HG03571 (cell line): Measurements from ENCODE around the gene HOXD3.

Experiments used
- ATAC-seq: cut with Tn5 transposase; IDR thresholded peaks from one replicate; pipeline ENCODE4 v1.9.1; 2021; ENCODE audit not compliant: unreplicated experiment

The HOXD3 gene

DNA sequence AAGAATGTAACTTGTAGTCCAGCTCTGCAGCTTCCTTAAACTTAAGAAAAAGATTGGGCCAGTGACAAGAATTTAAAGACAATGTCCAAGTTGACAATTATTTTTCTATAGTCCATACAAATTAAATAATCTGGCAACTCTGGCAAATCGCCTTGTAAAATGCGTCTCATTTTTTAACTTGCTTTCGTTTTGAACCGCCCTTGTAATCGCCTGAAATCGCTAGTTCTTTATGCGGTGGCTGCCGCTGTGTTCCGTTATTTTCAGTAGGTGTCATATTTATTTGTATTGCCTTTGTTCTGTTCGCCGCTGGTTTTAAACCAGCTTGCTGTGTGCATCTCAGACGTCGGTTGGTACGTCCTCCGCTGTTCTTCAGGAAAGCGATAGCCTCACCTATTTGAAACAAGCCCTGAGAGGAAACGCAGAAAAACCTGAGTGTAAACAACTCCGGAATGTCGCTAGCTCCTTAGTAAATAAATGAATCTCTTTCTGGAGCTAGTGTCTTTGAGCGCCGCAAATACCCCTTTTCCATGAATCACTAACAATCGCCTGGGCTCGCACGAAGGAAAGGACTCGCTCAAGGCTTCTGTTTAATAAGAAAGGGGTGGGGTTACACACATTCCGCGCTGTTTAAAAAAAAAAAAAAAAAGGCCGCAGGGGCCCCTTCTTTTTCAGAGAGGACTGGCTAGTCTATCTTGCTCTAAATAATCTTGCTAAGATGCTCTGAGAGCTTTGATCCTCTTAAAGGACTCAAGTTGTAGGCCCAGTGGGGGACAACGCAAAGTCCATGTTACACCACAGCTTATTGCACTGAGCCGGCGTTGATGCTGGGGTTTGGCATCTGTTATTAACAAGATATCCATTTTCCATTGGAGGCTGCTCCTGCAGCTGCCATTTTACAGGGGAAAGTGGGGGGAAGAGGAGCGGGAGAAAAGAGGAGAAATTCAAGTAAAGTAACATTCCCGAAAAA lies 24.6 kb upstream of the HOXD3 start:
- no peak for ATAC-seq

DNA sequence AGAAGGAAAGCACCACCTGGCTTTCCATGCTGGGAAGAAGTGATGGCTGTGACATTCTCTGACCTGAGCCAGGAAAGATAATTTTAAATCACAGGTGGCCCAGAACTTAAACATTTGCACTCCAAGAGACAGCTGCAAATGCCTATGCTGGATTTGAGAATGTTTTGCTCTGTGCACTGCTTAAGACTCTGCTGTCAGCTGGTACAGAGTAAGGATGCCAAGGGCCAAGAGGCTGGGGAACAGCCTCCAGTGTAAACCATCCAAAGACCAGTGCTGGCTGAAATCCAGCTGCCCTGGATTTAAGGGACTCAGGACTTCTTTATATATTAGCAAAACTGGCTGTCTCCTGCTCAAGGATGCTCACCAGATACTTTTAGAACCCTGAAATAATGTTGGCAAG lies 23.7 kb upstream of the HOXD3 start:
- ATAC-seq, result no peak

DNA sequence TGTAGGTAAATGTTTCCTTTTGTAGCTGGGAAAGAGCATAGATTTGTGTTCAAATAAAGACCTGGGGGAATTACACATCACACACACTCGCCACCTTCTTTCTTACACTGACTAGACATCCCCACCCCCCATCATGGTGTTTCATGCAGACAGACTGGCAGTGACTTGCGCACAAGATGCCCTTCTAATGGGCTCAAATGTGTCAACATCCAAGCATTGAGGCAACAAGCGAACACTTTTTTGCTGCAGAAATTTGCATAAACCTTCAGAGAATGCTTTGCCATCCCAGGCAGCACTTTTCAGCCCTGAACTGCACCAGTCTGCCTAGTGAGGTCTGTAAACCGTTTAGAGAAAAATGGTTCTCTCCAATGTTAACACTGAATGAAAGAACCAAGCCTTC lies 23.1 kb upstream of the HOXD3 start:
- ATAC-seq, result no peak

DNA sequence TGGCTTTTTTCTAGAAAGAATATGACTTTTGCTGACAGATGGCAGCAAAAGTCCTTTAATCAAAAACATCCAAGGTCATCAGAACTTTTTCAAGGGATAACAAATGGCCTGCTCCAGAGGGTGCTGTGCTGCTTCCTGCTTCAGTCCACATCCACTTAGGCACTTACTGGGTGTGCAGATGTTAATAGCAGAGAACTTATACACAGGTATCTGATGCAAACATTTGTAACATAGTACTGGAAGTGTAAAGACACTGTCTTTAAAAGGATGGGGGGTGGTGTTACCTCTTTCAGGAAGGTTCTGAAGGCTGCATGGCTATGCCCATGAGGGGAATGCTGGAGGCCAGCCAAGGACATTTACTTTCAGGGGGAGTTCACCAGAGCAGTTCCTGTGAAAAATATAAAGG lies 22.1 kb upstream of the HOXD3 start:
- ATAC-seq, result no peak

DNA sequence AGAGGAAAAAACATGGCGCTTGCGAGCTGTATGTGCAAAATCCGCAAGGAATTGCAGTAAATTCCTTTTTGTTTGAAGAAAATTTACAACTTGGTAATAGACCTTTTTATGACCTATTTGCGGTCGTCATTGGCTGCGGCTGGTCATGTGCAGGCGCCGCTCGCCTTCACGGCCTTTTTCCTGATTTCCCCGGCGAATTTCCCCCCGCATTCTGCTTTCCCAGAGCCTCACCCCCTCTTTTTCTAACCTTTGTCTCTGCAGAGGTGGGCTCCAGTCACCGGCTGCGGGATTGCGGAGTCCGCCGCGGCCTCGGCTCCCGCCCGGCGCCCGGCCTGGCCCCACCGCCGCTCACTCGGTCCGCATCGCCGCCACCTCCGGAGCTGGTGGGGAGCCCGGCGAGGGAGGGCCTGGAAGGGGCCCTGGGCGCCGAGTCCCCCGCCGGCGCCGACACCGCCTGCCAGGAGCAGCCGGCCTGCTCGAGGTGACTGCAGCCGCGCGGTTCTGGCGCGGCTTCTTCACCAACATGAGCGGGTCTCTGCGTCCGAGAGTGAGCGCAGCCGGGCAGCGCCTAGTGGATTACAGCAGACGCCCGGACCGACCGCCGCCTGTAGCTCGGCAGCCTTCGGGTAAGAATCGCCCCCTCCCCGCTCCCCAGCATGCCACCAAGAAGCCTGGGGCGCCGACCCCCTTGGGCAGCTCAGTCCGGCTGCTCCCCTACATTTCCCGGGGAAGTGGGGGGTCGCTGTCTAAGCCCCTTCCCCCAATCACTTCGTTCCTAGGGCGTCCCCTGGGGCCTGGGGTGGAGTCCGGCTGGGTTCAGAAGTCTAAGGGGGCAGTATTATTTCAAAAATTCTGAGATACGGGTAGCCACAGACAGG lies 20.5 kb upstream of the HOXD3 start:
- no peak for ATAC-seq

DNA sequence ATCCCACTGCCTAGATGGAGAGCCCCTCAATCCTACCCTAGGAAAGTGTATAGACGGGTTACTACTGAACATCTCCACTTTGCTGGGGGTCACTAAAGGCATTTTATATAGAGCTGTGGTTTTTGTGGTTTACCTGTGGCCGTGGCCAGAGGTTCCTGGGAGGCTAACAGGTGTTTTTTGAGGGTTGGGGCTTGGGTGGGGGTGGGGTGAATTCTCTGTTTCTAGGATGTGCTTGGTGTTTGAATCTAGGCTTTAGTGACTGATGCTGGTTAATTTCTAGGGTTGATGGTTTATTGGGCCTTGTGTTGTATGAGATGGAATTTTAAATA lies 19.9 kb upstream of the HOXD3 start:
- no peak for ATAC-seq

DNA sequence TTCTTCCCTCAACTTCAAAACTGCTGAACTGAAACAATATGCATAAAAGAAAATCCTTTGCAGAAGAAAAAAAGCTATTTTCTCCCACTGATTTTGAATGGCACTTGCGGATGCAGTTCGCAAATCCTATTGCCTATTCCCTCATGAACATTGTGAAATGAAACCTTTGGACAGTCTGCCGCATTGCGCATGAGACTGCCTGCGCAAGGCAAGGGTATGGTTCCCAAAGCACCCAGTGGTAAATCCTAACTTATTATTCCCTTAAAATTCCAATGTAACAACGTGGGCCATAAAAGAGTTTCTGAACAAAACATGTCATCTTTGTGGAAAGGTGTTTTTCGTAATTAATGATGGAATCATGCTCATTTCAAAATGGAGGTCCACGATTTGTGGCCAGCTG lies 19.2 kb upstream of the HOXD3 start:
- ATAC-seq, result no peak

DNA sequence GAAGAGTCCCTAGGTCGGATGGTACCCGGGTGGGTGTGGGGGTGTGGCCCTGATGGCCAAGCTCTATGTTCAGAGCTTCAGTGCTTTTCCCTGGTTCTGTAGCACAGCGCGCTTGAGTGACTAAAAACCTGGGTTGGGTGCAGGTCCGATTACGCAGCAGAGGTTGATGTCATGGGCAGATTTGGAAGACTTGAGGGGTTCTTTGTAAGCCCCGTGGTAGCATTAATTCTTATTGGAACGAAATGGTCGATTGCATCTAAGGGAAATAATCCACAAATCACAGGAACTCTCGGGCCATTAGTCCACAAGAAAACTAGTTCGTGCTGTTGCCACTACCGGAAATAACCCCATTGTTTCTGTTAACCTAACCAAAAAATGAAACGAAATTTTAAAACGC lies 18.6 kb upstream of the HOXD3 start:
- ATAC-seq, result no peak

DNA sequence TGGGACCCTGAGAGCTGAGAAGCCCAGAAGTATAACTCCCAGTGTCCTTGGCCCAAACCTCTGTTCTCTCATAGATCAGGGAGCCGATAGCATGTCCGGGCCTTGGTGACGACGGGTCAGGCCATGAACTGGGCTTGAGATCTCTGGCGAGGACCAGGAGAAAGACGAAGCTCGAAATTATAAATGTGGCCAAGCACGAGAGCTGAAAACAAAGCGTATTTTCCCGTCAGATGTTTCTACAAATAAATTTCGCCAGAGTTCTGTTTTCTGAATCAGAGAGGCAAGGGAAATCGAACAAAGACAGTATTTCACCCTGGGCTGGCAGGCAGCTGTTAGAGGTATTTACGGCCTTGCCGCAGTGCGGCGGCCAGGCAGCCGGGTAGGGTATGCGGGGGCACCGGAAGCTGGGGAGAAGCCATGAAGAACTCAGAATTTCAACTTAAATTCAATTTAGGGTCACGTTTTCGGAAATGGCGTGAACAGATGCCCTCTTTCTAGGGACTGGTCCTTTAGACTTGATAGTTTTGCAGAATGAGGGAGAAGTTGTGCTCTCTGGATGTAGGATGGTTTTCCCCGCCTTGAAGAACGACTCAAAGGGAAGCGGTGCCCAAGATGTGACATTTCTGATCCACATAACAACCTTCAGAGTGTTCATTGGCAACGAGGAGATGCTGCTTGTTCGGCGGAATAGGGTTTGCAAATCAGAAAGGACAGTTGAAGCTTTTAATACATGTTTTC lies 18.0 kb upstream of the HOXD3 start:
- no peak for ATAC-seq

DNA sequence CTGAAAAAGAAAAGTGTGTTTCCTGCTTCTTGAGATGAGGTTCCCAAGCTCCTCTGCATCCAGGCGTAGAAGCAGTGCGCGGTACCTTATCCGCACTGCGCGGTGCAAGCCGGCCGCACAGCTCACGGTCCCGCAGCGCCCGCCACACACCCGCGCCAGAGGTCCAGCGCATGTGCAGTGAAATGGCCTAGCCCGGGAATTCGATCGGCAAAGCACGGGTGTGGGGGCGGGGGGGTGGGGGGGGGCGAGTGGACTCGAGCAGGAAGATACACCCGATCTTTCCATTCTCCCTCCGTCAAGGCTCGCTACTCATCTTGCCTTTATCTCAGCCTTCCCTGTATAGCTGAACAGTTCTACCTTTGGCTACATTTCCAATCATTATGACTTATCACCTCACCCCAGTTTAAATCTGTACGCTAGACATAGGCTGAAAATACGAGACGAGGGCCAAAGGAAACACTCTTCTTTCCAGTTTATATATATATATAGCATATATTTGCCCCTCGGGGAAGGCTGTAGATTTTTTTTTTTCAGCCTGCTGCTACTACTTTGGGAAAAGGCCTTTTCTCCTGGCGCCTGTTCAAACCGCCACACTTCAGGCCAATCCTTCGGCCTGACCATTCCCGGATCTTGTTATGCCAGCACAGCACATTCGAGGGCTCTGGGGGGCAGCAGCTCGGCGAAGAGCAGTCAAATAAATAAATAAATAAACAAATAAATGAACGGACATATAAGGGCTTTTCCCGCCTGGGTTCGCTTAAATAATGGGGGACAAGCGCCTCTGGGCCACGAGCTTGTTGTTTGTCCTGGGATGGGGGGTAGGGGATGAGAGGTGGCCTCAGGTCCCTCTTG lies 17.2 kb upstream of the HOXD3 start:
- no peak for ATAC-seq

DNA sequence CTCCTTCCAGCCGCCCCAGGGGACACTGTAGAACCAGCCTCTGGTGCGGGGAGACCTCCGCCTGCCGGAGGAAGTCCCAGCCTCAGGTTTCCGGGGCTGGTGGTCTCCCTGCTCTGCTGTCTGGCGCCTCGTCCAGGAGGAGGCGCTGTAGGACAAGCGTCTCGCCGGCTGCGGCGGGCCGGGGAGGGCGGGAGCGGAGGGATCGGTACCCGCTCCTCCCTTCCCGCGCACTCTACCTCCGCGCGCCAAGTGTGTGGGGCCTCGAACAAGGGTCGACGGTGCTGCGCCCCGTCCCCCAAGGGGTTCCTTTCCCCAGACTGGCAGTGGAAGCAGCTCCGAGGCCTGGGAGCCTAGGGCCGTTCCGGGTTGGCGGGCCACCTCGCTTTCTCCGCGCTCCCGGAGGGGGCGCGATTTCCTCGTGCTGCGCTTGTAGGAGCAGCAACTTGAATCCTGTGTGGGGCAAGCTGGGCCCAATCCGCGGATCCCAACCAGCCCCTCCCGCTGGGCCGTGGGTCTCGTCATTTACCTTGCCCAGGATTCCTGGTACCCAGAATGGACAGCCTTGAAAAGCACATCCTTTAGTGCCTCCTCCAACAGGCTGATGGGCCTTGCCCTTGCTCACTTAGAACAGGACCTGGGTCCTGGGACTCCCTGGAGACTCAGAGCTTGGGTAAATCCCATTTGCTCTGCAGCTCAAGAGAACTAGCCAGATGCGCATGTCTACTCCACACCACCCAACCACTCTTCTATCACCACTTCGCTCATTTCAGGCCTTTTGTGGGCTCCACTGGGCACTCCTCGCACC lies 16.4 kb upstream of the HOXD3 start:
- ATAC-seq, result peak; percentile 93

DNA sequence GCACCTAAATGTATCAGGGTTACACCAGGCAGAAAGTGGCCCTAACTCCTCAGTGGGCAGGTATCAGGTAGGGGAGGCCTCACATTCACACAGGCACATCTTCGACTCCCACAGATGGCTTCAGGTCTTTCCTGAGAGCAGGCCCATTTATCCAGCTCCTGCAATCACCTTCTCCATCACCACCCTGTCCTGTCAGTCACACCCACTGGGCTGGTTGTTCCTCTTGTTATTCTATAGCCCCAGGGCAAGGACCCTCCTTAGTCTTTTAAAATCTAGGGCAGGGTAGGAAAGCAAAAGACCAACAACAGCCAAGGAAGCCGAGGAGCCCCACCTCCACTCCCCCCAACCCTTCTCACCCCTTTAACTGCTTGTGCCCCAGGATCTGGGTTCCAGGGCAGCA lies 14.8 kb upstream of the HOXD3 start:
- ATAC-seq, result no peak

DNA sequence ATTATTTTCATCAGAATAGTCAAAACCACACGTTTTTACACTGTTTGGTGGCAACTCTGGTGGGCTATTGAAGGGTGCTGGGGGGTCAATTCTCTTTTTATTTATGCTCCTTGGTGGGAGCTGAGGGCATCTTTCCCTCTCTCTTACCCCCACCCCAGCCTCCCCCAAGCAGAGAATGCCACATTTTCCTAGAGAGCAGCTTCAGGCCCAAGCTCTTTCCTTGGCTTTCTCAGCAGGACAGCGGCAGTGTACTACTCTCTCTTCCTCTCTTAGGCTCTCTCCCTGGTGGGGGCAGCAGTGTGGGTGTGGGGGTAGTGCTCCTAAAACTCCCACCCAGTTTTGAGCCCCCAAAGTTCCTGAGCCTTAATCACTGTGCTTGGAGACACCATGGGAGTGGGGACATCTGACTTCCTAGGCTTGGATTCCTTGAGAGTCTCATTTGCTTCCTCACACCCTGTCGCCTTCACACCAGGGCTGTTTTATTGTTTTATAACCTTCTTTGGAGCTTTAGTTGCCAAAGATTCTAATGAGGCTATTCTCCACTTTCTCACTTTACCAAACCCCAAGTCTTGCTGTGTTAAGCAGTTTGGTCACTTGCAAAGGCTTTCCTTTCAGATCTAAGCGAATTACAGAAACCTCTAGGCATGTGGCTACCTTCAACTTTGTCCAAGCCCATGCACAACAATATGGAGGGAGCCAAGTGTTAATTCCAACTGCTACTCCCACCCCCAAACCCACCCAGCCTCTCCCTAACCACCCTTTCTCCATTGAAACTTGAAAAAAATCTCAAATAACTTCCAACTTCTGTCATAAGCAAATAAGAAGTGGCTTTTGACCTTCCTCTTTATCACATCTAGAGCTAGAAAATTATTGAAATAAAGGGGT lies 11.8 kb upstream of the HOXD3 start:
- no peak for ATAC-seq

DNA sequence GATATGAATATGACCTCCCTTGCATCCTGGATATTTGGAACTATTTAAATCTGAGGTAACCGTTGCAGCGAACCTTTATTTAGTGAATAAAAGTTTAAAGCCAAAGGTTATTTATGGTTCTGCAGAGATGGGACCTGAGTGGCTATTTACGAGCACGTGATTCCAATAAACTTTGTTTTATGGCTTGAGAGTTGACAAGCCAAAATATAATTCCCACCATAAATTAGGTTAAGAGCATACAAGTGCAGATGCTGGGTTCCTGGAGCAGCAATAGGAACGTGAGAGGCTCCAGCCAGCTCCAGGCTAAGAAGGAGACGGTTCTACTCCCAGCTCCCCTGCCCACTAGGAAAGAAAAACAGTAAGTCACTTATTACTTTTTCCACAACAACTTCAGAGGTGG lies 11.0 kb upstream of the HOXD3 start:
- no peak for ATAC-seq

DNA sequence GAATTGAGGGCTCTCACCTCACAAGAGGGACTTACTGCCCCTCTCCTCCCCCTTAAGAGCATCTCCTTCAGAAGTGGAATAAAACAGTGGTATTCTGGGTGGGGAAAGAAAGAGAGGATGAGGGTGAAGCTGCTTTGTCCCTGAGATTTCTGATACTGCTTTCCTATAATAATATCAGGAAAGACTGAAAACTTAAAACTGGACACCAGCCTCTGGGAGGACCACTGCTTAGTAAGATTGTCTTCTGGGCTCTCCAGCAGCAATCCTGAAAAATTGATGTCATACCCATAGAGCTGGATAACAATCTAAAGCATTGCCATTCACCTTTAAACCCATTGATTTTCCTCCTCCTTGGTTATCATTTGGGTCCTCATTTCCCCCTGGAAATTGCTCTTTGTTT lies 10.5 kb upstream of the HOXD3 start:
- ATAC-seq, result no peak

DNA sequence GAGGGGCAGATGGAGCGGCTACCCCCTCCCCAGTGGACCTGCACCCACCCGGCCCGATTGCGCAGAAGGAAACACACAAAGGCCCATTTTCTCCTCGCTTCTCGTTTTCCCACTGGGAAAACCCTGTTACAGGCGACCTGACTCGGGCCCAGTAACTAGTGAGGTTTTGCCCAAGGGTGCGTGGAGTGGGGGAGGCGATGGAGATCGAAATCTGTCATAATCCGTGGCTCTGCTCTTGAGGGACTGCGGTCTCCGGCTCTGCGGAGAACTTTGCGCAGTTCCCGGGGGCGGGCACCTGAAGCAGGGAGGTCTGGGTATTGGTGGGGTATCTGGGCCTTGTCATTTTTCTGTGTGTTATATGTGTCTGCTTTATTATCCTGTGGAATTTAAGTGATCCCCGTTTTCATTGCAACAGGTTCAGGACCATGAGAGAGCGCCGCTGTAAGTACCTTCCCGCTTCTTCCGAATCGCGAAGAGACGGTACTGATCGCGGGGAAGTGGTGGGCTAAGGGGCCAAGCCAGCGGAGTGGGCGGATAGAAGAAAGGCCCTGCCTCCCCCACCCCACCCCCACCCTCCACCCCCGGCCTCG lies 9.8 kb upstream of the HOXD3 start:
- ATAC-seq, result no peak

DNA sequence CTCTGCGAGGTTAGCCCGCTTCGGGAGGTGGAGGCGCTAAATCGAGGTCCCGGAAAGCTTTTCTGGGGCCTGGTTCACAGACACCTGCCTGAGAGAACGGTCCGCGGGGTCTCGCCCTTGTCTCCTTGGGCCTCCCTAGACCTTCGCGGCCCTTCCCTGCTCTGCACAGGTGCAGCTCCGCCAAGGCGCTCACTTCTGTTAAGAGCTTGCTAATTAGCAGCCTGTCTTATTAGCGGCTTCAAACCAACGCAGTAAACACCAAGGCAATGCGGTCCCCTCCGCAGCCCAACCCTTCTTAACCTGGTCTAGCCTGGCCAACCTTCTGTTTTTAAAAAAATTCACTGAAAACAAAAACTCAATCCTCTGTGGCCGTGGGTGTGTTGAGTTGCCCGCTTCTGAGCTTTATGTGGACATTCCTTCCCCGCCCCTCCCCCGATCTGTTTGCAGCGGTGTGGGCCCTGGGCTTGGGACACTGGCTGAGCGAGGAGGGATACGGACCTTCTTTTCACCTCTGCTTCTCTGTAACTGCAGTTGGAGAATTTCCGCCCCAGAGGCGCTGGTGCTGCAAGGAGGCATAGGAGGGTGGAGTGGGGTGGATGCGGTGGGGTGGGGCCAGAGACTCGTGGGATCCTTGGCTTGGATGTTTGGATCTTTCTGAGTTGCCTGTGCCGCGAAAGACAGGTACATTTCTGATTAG lies 9.2 kb upstream of the HOXD3 start:
- no peak for ATAC-seq
